Measurements from ENCODE around the gene PPP1R1A. TPM values are rescaled to one million over a fixed set of nuclear protein-coding genes. Genes with fewer than 3 reads are reported as not detected.

PPP1R1A gene
- total RNA-seq, 2 experiments from 2014 or later: not detected

- Mint-ChIP-seq H3K4me1 (no peaks in the 10 kb centered on the region), H3K4me3 (no peak overlapping the region), H3K27ac (no peak overlapping the region), H3K36me3 (ENCODE audit: low read depth) (no peaks in the 10 kb centered on the region), H3K27me3 (peaks cover 31% of the 10 kb centered on the region), H3K9me3 (no peaks in the 10 kb centered on the region)
- CTCF ChIA-PET: interaction anchor here (0.8 to 1.4 kb wide), 2 partner anchors 9 to 31 kb away, joined by 3 read pairs; no protein-coding TSS in a partner anchor
- DNase-seq: no peak
- POLR2A ChIA-PET: no interaction called here
Observed at GRCh38 chr12:54595471-54595870, 7.0 kb upstream of the PPP1R1A start.

GRCh38 chr12:54593725-54594124 lies 5.3 kb upstream of the PPP1R1A start:
- Mint-ChIP-seq H3K4me1 (peaks cover 7% of the 10 kb centered on the region), H3K27me3 (peaks cover 37% of the 10 kb centered on the region), H3K9me3 (no peaks in the 10 kb centered on the region), H3K27ac (no peak overlapping the region), H3K36me3 (ENCODE audit: low read depth) (no peaks in the 10 kb centered on the region), H3K4me3 (no peak overlapping the region)
- DNase-seq: no peak
- POLR2A ChIA-PET: no interaction called here
- CTCF ChIA-PET: interaction anchor here (0.7 to 1.1 kb wide), 3 partner anchors 13 to 1242 kb away, joined by 3 read pairs; no protein-coding TSS in a partner anchor

- Mint-ChIP-seq H3K4me1 (peaks cover 7% of the 10 kb centered on the region), H3K36me3 (ENCODE audit: low read depth) (no peaks in the 10 kb centered on the region), H3K4me3 (no peak overlapping the region), H3K27ac (no peak overlapping the region), H3K27me3 (peaks cover 37% of the 10 kb centered on the region), H3K9me3 (no peaks in the 10 kb centered on the region)
- ChIA-PET POLR2A (interaction anchor here (0.6 kb wide), 2 partner anchors 120 to 290 kb away, joined by 3 read pairs; no protein-coding TSS in a partner anchor), CTCF (interaction anchor here (0.7 to 1.4 kb wide), 3 partner anchors 37 to 1243 kb away, joined by 3 to 4 read pairs (median 3); no protein-coding TSS in a partner anchor)
- DNase-seq: no peak
Observed at GRCh38 chr12:54593135-54593534, 4.7 kb upstream of the PPP1R1A start.

DNA sequence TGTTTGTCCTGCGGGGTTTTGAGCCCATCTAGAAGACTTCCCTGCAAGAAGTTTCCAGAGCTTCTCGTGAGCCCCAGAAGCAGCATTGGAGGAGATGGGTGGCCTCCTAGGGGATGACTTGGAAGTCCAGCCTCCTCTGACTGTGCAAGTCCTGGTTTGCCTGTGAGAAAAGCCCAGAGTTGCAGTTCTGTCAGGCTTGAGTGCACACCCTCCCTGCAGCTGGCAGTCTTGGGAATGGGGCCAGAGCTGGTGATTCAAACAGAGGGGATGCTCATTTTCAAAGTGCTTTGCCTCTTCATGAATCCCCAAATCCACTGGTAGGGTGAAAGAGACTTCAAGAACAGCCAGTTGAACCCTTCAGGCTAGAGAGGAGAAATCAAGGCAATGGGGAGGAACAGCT lies 3.9 kb upstream of the PPP1R1A start:
- Mint-ChIP-seq H3K4me3 (no peak overlapping the region), H3K27me3 (peaks cover 43% of the 10 kb centered on the region), H3K9me3 (no peaks in the 10 kb centered on the region), H3K4me1 (peaks cover 7% of the 10 kb centered on the region), H3K27ac (no peak overlapping the region), H3K36me3 (ENCODE audit: low read depth) (no peaks in the 10 kb centered on the region)
- DNase-seq: no peak
- ChIA-PET CTCF (interaction anchor here (1.0 to 1.4 kb wide), 2 partner anchors 13 to 38 kb away, joined by 4 read pairs; no protein-coding TSS in a partner anchor), POLR2A (no interaction called here)

GRCh38 chr12:54590978-54591591 lies 2.6 kb upstream of the PPP1R1A start:
- H3K27me3 Mint-ChIP-seq: peaks cover 49% of the 10 kb centered on the region
- no peaks in the 10 kb centered on the region for H3K36me3 Mint-ChIP-seq (ENCODE audit: low read depth)
- POLR2A ChIA-PET: no interaction called here

GRCh38 chr12:54589964-54590363 lies 1.5 kb upstream of the PPP1R1A start:
- Mint-ChIP-seq H3K27me3 (peaks cover 57% of the 10 kb centered on the region), H3K9me3 (no peaks in the 10 kb centered on the region), H3K36me3 (ENCODE audit: low read depth) (no peaks in the 10 kb centered on the region), H3K4me1 (peaks cover 7% of the 10 kb centered on the region), H3K4me3 (no peak overlapping the region), H3K27ac (no peak overlapping the region)
- ChIA-PET POLR2A (no interaction called here), CTCF (no interaction called here)
- no peak for DNase-seq

More at GRCh38 chr12:54590978-54591591, 2.6 kb upstream of the PPP1R1A start:
- H3K27ac Mint-ChIP-seq: no peak overlapping the region
- peaks cover 7% of the 10 kb centered on the region for H3K4me1 Mint-ChIP-seq
- no peak overlapping the region for H3K4me3 Mint-ChIP-seq
- H3K9me3 Mint-ChIP-seq: no peaks in the 10 kb centered on the region
- DNase-seq: no peak
- CTCF ChIA-PET: no interaction called here

DNA sequence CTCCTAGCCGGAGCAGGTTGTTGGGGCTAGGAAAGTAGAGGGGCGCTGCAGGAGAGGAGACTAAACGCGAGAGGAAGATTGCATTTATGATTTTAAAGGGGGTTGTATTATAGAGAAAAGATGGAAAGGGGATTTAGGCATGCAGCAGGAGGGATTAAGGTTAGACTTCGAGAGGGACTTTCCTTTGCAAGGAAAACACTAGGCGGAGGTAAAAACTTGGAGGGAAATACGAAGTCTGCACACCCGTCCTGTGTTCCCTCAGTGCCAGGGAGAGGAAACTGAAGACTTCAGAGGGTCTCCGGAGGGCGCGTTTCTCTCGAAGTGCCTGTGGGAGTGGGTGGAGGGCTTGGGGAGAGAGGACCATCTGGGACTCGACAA lies 420 bp upstream of the PPP1R1A start:
- no peak for DNase-seq
- Mint-ChIP-seq H3K36me3 (ENCODE audit: low read depth) (no peaks in the 10 kb centered on the region), H3K27me3 (peaks cover 67% of the 10 kb centered on the region), H3K9me3 (no peaks in the 10 kb centered on the region), H3K27ac (no peak overlapping the region), H3K4me1 (peaks cover 7% of the 10 kb centered on the region), H3K4me3 (peak overlapping the region; percentile 3)
- ChIA-PET POLR2A (no interaction called here), CTCF (no interaction called here)

- no peaks in the 10 kb centered on the region for H3K9me3 Mint-ChIP-seq
- no peak for DNase-seq
- peaks cover 7% of the 10 kb centered on the region for H3K4me1 Mint-ChIP-seq
- CTCF ChIA-PET: interaction anchor here (1.0 to 1.3 kb wide), 2 partner anchors 9 to 20 kb away, joined by 3 to 4 read pairs; no protein-coding TSS in a partner anchor
- no peak overlapping the region for H3K4me3 Mint-ChIP-seq
- H3K27ac Mint-ChIP-seq: no peak overlapping the region
- POLR2A ChIA-PET: no interaction called here
- no peaks in the 10 kb centered on the region for H3K36me3 Mint-ChIP-seq (ENCODE audit: low read depth)
- H3K27me3 Mint-ChIP-seq: peaks cover 70% of the 10 kb centered on the region
Observed at GRCh38 chr12:54587315-54587873, 1.1 kb downstream of the PPP1R1A start.

- no peaks in the 10 kb centered on the region for H3K9me3 Mint-ChIP-seq
- no peaks in the 10 kb centered on the region for H3K36me3 Mint-ChIP-seq (ENCODE audit: low read depth)
- ChIA-PET CTCF (interaction anchor here (1.0 to 1.3 kb wide), 2 partner anchors 10 to 19 kb away, joined by 3 to 4 read pairs; no protein-coding TSS in a partner anchor), POLR2A (no interaction called here)
- H3K4me1 Mint-ChIP-seq: peaks cover 7% of the 10 kb centered on the region
- DNase-seq: no peak
- peaks cover 67% of the 10 kb centered on the region for H3K27me3 Mint-ChIP-seq
- H3K4me3 Mint-ChIP-seq: no peak overlapping the region
- no peak overlapping the region for H3K27ac Mint-ChIP-seq
Observed at GRCh38 chr12:54586620-54587019, 1.8 kb downstream of the PPP1R1A start.

DNA sequence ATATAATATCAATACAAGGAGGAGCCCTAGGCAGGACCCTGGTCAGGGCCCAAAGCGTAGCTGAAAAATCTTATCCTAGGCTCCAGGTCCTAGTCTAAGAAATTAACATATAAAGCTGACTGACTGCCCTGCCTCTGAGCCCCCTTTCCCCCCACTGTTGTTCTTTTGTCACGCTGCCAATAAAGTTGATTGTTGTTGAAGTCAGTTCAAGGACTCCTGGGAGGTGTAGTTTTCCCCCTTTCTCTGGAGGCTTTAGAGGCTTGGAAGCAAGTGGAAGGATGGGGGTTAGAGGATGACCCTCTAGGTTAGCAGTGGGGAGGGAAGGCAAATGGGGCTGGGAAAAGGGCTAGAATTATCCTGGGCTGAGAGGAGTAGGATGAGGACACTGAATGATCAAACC lies 3.2 kb downstream of the PPP1R1A start:
- Mint-ChIP-seq H3K36me3 (ENCODE audit: low read depth) (no peaks in the 10 kb centered on the region), H3K27ac (no peak overlapping the region), H3K4me3 (no peak overlapping the region), H3K27me3 (peaks cover 56% of the 10 kb centered on the region), H3K9me3 (no peaks in the 10 kb centered on the region), H3K4me1 (peaks cover 7% of the 10 kb centered on the region)
- ChIA-PET CTCF (no interaction called here), POLR2A (no interaction called here)
- DNase-seq: no peak

- H3K4me3 Mint-ChIP-seq: no peak overlapping the region
- ChIA-PET POLR2A (interaction anchor here (0.6 kb wide), 1 partner anchor 666 kb away, joined by 3 read pairs; no protein-coding TSS in a partner anchor), CTCF (interaction anchor here (0.6 to 1.1 kb wide), 2 partner anchors 12 to 420 kb away, joined by 3 read pairs; no protein-coding TSS in a partner anchor)
- H3K36me3 Mint-ChIP-seq (ENCODE audit: low read depth): no peaks in the 10 kb centered on the region
- DNase-seq: no peak
- H3K27me3 Mint-ChIP-seq: peaks cover 45% of the 10 kb centered on the region
- H3K4me1 Mint-ChIP-seq: peaks cover 5% of the 10 kb centered on the region
- H3K27ac Mint-ChIP-seq: no peak overlapping the region
- no peaks in the 10 kb centered on the region for H3K9me3 Mint-ChIP-seq
Observed at GRCh38 chr12:54584128-54584527, 4.3 kb downstream of the PPP1R1A start.

GRCh38 chr12:54583726-54584125 lies 4.7 kb downstream of the PPP1R1A start:
- H3K27me3 Mint-ChIP-seq: peaks cover 41% of the 10 kb centered on the region
- H3K27ac Mint-ChIP-seq: no peak overlapping the region
- no peak overlapping the region for H3K4me3 Mint-ChIP-seq
- no peak for DNase-seq
- CTCF ChIA-PET: interaction anchor here (0.6 to 1.1 kb wide), 2 partner anchors 12 to 421 kb away, joined by 3 read pairs; no protein-coding TSS in a partner anchor
- no peaks in the 10 kb centered on the region for H3K9me3 Mint-ChIP-seq
- H3K4me1 Mint-ChIP-seq: peaks cover under 1% of the 10 kb centered on the region
- H3K36me3 Mint-ChIP-seq (ENCODE audit: low read depth): no peaks in the 10 kb centered on the region
- POLR2A ChIA-PET: interaction anchor here (0.6 kb wide), 1 partner anchor 666 kb away, joined by 3 read pairs; no protein-coding TSS in a partner anchor

GRCh38 chr12:54581412-54581811 lies 7.0 kb downstream of the PPP1R1A start:
- H3K36me3 Mint-ChIP-seq (ENCODE audit: low read depth): peaks cover 5% of the 10 kb centered on the region
- no peak overlapping the region for H3K4me3 Mint-ChIP-seq
- POLR2A ChIA-PET: no interaction called here
- CTCF ChIA-PET: no interaction called here
- H3K4me1 Mint-ChIP-seq: no peaks in the 10 kb centered on the region
- H3K27ac Mint-ChIP-seq: no peak overlapping the region
- no peak for DNase-seq
- H3K27me3 Mint-ChIP-seq: peaks cover 25% of the 10 kb centered on the region
- H3K9me3 Mint-ChIP-seq: no peaks in the 10 kb centered on the region
